A549 (cell line): Measurements from ENCODE around the gene HEG1. TPM values are rescaled to one million over a fixed set of nuclear protein-coding genes. Genes with fewer than 3 reads are reported as not detected.

Experiments
- ATAC-seq, 2 experiments: fragments of 200-7000 bp in 1 of 2; fragments of >200 bp in 1 of 2; cut with Nextera tagmentation in 1 of 2; cut with Tn5 transposase in 1 of 2; 3 replicates each; pipeline versions ENCODE4 v1.8.0 to v1.9.1; 2018 to 2020; ENCODE audit warnings: mild to moderate bottlenecking in 1 of 2, moderate library complexity in 1 of 2
- CTCF ChIA-PET: fragments of 300-600 bp; sonication (Branson Sonifier 250); formaldehyde crosslinking; extraction: SDS; loops from one replicate; lab custom pipeline; 2021; ENCODE audit warnings: antibody characterized with exemption, inconsistent platforms; lab: Yijun Ruan, JAX
- POLR2A ChIA-PET: fragments of 350-600 bp; formaldehyde crosslinking; extraction: SDS; loops from one replicate; lab custom pipeline; 2021; ENCODE audit warnings: antibody characterized with exemption, inconsistent platforms; lab: Yijun Ruan, JAX
- DNase-seq, 2 experiments: peaks; one replicate each; pipeline versions ENCODE4 v3.0.0 to v3.0.0-alpha.2; 2011 to 2016; ENCODE audit warnings: low read depth in 1 of 2, low spot score in 1 of 2
- FAIRE-seq: peaks from 2 replicates; lab custom pipeline; 2011; peaks lifted over from hg19 to GRCh38; lab: Jason Lieb, UNC
- H3K27ac ChIP-seq, 2 experiments: fragments of >200 bp; sonication (Bioruptor Twin); formaldehyde crosslinking; 3 replicates each; pipeline ENCODE4 v1.5.1; 2016 to 2017
- H3K4me1 ChIP-seq: fragments of >200 bp; sonication (Bioruptor Twin); formaldehyde crosslinking; 3 replicates; pipeline ENCODE4 v1.6.1; 2016
- H3K4me2 ChIP-seq: fragments of >200 bp; sonication (Bioruptor Twin); formaldehyde crosslinking; 3 replicates; pipeline ENCODE4 v1.6.1; 2016
- H3K4me3 ChIP-seq: fragments of >200 bp; sonication (Bioruptor Twin); formaldehyde crosslinking; 3 replicates; pipeline ENCODE4 v1.5.1; 2016
- H3K9me3 ChIP-seq: fragments of >200 bp; sonication (Bioruptor Twin); formaldehyde crosslinking; 3 replicates; pipeline ENCODE4 v1.6.1; 2016
- BCL3 ChIP-seq: fragments of >200 bp; sonication (Bioruptor Twin); formaldehyde crosslinking; IDR thresholded peaks from 3 replicates; pipeline ENCODE4 v1.6.1; 2016
- CBX2 ChIP-seq: fragments of 200-600 bp; sonication (generic); IDR thresholded peaks from 2 replicates; pipeline ENCODE4 v1.6.1; 2016; ENCODE audit warnings: low read depth, mild to moderate bottlenecking, borderline replicate concordance
- CEBPB ChIP-seq, 2 experiments: fragments of >200 bp in 1 of 2; sonication (Bioruptor Twin) in 1 of 2; formaldehyde crosslinking in 1 of 2; IDR thresholded peaks; 2 replicates each; pipeline ENCODE4 v1.6.1; 2012 to 2016
- CHD2 ChIP-seq: fragments of 150-350 bp; IDR thresholded peaks from 2 replicates; pipeline ENCODE4 v1.6.1; 2014; ENCODE audit warnings: low read length; ENCODE audit not compliant: partially characterized antibody
- EHF ChIP-seq: fragments of 250-450 bp; sonication (Bioruptor Pico); IDR thresholded peaks from 2 replicates; pipeline ENCODE4 v1.5.0; 2020; ENCODE audit warnings: mild to moderate bottlenecking
- EHMT2 ChIP-seq: fragments of 200-600 bp; sonication (generic); IDR thresholded peaks from 2 replicates; pipeline ENCODE4 v1.6.1; 2016; ENCODE audit warnings: antibody characterized with exemption, low read depth, mild to moderate bottlenecking, moderate library complexity
- EP300 ChIP-seq, 2 experiments: fragments of >200 bp; sonication (Bioruptor Twin); formaldehyde crosslinking; IDR thresholded peaks; 2 replicates in 1 of 2; 3 replicates in 1 of 2; pipeline ENCODE4 v1.6.1; 2016 to 2017
- ESRRA ChIP-seq: fragments of 150-350 bp; IDR thresholded peaks from 2 replicates; pipeline ENCODE4 v1.6.1; 2014; ENCODE audit warnings: mild to moderate bottlenecking, low read length, borderline replicate concordance
- FOSL2 ChIP-seq, 2 experiments: fragments of 450-650 bp in 1 of 2; fragments of >200 bp in 1 of 2; sonication (Bioruptor Twin) in 1 of 2; formaldehyde crosslinking; IDR thresholded peaks; 2 replicates each; pipeline versions ENCODE4 v1.5.0 to v1.6.1; 2016 to 2020; ENCODE audit warnings: mild to moderate bottlenecking in 1 of 2, moderate library complexity in 1 of 2
- FOXS1 ChIP-seq: fragments of 250-450 bp; sonication (Bioruptor Pico); IDR thresholded peaks from 2 replicates; pipeline ENCODE4 v1.5.0; 2020; ENCODE audit warnings: mild to moderate bottlenecking, moderate library complexity
- HEYL ChIP-seq: fragments of 250-450 bp; sonication (Bioruptor Pico); IDR thresholded peaks from 2 replicates; pipeline ENCODE4 v1.8.0; 2021; ENCODE audit warnings: mild to moderate bottlenecking, moderate library complexity
- HOXB5 ChIP-seq: fragments of 250-450 bp; sonication (Bioruptor Pico); IDR thresholded peaks from 2 replicates; pipeline ENCODE4 v1.5.0; 2020; ENCODE audit warnings: mild to moderate bottlenecking, moderate library complexity
- MAFK ChIP-seq: fragments of 450-650 bp; IDR thresholded peaks from 2 replicates; pipeline ENCODE4 v1.6.1; 2014; ENCODE audit not compliant: partially characterized antibody
- NR3C1 ChIP-seq: fragments of >200 bp; sonication (Bioruptor Twin); formaldehyde crosslinking; IDR thresholded peaks from 3 replicates; pipeline ENCODE4 v1.6.1; 2017
- RARB ChIP-seq: fragments of 250-450 bp; sonication (Bioruptor Pico); IDR thresholded peaks from 2 replicates; pipeline ENCODE4 v1.8.0; 2021; ENCODE audit warnings: mild to moderate bottlenecking, moderate library complexity
- RCOR1 ChIP-seq: fragments of 150-350 bp; IDR thresholded peaks from 2 replicates; pipeline ENCODE4 v1.6.1; 2014; ENCODE audit warnings: antibody characterized with exemption, low read length, low read depth
- RFX5 ChIP-seq: fragments of 450-650 bp; IDR thresholded peaks from 2 replicates; pipeline ENCODE4 v1.7.1; 2014; ENCODE audit warnings: antibody characterized with exemption, mild to moderate bottlenecking, moderate library complexity
- SMC3 ChIP-seq: fragments of >200 bp; sonication (Bioruptor Twin); formaldehyde crosslinking; IDR thresholded peaks from 3 replicates; pipeline ENCODE4 v1.6.1; 2018; ENCODE audit warnings: inconsistent platforms
- SREBF2 ChIP-seq: fragments of 450-650 bp; IDR thresholded peaks from 2 replicates; pipeline ENCODE4 v1.6.1; 2014; ENCODE audit warnings: mild to moderate bottlenecking, moderate library complexity
- TFCP2L1 ChIP-seq: fragments of 250-450 bp; sonication (Bioruptor Pico); IDR thresholded peaks from 2 replicates; pipeline ENCODE4 v1.5.0; 2021; ENCODE audit warnings: mild to moderate bottlenecking
- TP53 ChIP-seq: fragments of 250-450 bp; sonication (Bioruptor Pico); IDR thresholded peaks from 2 replicates; pipeline ENCODE4 v1.5.0; 2021; ENCODE audit warnings: mild to moderate bottlenecking, moderate library complexity
- ZC3H11A ChIP-seq: fragments of 450-650 bp; IDR thresholded peaks from 2 replicates; pipeline ENCODE4 v1.6.1; 2014; ENCODE audit warnings: antibody characterized with exemption, mild to moderate bottlenecking
- ZSCAN20 ChIP-seq: fragments of 250-450 bp; sonication (Bioruptor Pico); IDR thresholded peaks from 2 replicates; pipeline ENCODE4 v1.8.0; 2022; ENCODE audit warnings: mild to moderate bottlenecking, moderate library complexity
- WGBS: methylation state at CpG from one replicate; pipeline ENCODE4 v1.1.6; 2017; ENCODE audit errors: missing lambda C conversion rate; 5-methylcytosine and 5-hydroxymethylcytosine counted together
- polyA plus RNA-seq, 4 experiments: library from polyadenylated mRNA; depleted of rRNA in 3 of 4; stranded (reverse); fragments of >200 nt; fragmentation: RNase III in 1 of 4; extraction: RNeasy Plus Mini Kit Qiagen cat#74134 plus additional on column Dnase treatment in 1 of 4; gene quantifications; 2 replicates in 3 of 4; 3 replicates in 1 of 4; pipeline ENCODE4 v1.2.3, GENCODE V29; 2011 to 2017
- TF ChIP-seq, protein P1 (sequence below): IDR thresholded peaks from 2 replicates; pipeline ENCODE4 v1.6.1; 2012
- TF ChIP-seq, protein P2 (sequence below): fragments of >200 bp; sonication (Bioruptor Twin); formaldehyde crosslinking; IDR thresholded peaks from 3 replicates; pipeline ENCODE4 v1.5.1; 2016

Gene HEG1
- polyA plus RNA-seq, 2 of the 4 experiments (the other 2 are of a cell fraction) = 5.4 to 5.6 TPM

DNA sequence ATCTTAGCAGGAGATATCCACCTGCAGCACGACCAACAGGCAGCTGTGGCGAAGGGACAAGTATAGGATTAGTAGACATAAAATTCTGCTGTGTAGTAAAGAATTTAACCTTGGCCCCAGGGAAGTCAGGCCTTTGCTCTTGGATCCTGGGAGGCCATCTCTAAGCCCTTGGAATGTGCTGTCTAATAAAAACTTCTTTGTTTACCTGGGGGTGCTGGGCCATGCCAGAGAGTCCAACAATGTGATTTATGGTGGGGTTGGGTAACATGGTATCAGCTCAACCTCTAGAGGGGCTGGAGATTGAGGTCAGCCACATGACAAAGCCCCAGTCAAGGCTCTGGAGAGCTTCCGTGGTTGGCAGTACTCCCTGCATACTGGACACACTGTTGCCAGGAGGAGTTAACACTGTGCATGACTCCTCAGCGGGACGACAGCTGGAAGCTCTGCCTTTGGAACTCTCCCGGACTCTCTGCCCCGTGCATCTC lies 52.4 kb downstream of the HEG1 start:
- Histone ChIP-seq H3K9me3 (no peaks in the 10 kb centered on the region), H3K4me3 (no peak overlapping the region), H3K27ac (no peak overlapping the region), H3K4me1 (0 out of 3 replicates have a peak, but pooled peaks cover 6% of the 10 kb centered on the region), H3K4me2 (no peak overlapping the region)
- TF ChIP-seq TP53 (CRISPR knock-in tag) = no peak
- TF ChIP-seq, protein P1, sequence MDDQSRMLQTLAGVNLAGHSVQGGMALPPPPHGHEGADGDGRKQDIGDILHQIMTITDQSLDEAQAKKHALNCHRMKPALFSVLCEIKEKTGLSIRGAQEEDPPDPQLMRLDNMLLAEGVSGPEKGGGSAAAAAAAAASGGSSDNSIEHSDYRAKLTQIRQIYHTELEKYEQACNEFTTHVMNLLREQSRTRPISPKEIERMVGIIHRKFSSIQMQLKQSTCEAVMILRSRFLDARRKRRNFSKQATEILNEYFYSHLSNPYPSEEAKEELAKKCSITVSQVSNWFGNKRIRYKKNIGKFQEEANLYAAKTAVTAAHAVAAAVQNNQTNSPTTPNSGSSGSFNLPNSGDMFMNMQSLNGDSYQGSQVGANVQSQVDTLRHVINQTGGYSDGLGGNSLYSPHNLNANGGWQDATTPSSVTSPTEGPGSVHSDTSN = no peak
- no peak for TF ChIP-seq SREBF2
- TF ChIP-seq FOSL2 (IDR thresholded peaks at IDR 0.05) = no peak
- TF ChIP-seq FOSL2 (CRISPR knock-in tag; IDR thresholded peaks at IDR 0.05) = no peak
- TF ChIP-seq NR3C1 = no peak
- no peak for TF ChIP-seq TFCP2L1 (CRISPR knock-in tag)
- no peak for TF ChIP-seq FOXS1
- no peak for TF ChIP-seq ESRRA
- DNase-seq (peak in 1 of 2 experiments; percentile 10), FAIRE-seq (no peak), ATAC-seq (peak in 1 of 2 experiments; percentile 61; a peak in 3 of 6 replicates)
- POLR2A ChIA-PET = no interaction called here
- WGBS = 66% methylated on average over 7 of the region's 7 CpGs
- CTCF ChIA-PET = interaction anchor here (1.1 to 2.7 kb wide), 3 partner anchors 162 to 582 kb away, joined by 3 to 7 read pairs (median 3); no protein-coding TSS in a partner anchor

DNA sequence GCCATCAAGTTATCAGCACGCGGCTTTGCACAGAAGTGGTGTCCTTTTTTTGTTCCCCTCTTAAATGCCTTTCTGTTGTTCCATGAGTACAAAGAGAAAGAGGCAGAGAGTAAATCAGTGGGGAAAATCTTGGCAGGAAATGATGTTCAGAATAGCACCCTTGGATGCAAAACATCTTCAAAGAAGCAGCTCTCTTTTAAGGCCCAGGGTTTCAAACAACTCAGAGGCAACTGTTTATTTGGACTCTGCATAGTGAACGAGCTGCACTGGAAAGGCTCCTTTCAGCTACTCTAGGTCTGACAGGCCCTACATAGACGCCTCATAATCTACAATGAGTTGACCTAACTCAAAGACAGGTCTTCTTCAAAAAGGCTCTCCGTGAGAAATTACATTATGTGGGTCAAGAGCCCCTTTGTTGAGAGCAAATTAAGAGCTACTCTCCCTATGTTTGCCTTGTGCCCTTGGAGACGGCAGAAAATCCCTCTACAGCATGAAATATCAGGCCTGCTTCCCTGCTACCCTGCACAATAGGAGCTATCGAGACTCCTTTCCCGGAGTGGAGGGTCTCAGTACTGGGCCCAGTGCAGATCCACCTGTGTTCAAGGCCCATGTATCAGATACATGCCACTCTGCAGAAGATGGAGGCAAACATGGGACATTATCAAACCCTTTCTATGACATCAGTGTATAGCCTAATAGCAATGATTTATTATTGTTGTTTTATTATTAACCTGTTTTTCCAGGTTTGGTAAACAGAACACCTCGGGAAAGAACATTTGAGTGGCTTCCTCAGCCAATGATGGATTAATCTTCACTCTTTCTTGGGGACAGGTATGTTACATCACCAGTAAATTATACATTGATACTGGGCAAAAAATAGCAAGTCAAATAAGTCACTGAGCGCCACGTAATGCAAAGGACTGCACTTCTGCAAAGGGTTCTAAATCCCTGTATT lies 53.1 kb downstream of the HEG1 start:
- no peak for FAIRE-seq

More for the DNA sequence above, 53.1 kb downstream of the HEG1 start:
- H3K9me3 ChIP-seq = no peaks in the 10 kb centered on the region
- DNase-seq (no peak), ATAC-seq (no peak)
- TF ChIP-seq RFX5 (no peak), CHD2 (no peak), MAFK (no peak), FOSL2 (IDR thresholded peaks at IDR 0.05) (no peak), FOSL2 (CRISPR knock-in tag; IDR thresholded peaks at IDR 0.05) (no peak), RCOR1 (no peak), ZSCAN20 (CRISPR knock-in tag) (no peak), EP300 (IDR thresholded peaks at IDR 0.05) (no peak), CEBPB (IDR thresholded peaks at IDR 0.05) (no peak), HOXB5 (CRISPR knock-in tag) (no peak), FOXS1 (no peak), CBX2 (no peak), EHF (CRISPR knock-in tag) (no peak), HEYL (CRISPR knock-in tag) (no peak), EHMT2 (no peak), ZC3H11A (no peak), BCL3 (no peak), RARB (CRISPR knock-in tag) (no peak), ESRRA (no peak), SMC3 (no peak)
- TF ChIP-seq, protein P2, sequence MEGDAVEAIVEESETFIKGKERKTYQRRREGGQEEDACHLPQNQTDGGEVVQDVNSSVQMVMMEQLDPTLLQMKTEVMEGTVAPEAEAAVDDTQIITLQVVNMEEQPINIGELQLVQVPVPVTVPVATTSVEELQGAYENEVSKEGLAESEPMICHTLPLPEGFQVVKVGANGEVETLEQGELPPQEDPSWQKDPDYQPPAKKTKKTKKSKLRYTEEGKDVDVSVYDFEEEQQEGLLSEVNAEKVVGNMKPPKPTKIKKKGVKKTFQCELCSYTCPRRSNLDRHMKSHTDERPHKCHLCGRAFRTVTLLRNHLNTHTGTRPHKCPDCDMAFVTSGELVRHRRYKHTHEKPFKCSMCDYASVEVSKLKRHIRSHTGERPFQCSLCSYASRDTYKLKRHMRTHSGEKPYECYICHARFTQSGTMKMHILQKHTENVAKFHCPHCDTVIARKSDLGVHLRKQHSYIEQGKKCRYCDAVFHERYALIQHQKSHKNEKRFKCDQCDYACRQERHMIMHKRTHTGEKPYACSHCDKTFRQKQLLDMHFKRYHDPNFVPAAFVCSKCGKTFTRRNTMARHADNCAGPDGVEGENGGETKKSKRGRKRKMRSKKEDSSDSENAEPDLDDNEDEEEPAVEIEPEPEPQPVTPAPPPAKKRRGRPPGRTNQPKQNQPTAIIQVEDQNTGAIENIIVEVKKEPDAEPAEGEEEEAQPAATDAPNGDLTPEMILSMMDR = no peak
- WGBS = 87% methylated on average over 11 of the region's 11 CpGs
- ChIA-PET POLR2A (no interaction called here), CTCF (interaction anchor here (1.1 to 2.7 kb wide), 3 partner anchors 163 to 583 kb away, joined by 3 to 7 read pairs (median 3); no protein-coding TSS in a partner anchor)
- no peak overlapping the region for H3K4me2 ChIP-seq
- 0 out of 3 replicates have a peak, but pooled peaks cover 6% of the 10 kb centered on the region for H3K4me1 ChIP-seq
- H3K4me3 ChIP-seq = no peak overlapping the region
- H3K27ac ChIP-seq = no peak overlapping the region
